CD8-positive, alpha-beta memory T cell (primary cell): Measurements from ENCODE around the gene PLAA. TPM values are rescaled to one million over a fixed set of nuclear protein-coding genes. Genes with fewer than 3 reads are reported as not detected.
A peak's percentile ranks its signal among the peaks of the same experiment; 100 is the strongest.

ENCODE experiments used
- CTCF ChIA-PET: fragments of 350-600 bp; sonication (Branson Sonifier 250); formaldehyde crosslinking; loops from one replicate; lab custom pipeline; 2021; ENCODE audit warnings: antibody characterized with exemption; lab: Charles Lee
- POLR2A ChIA-PET: fragments of 350-600 bp; sonication (Branson Sonifier 250); formaldehyde crosslinking; loops from one replicate; lab custom pipeline; 2021; ENCODE audit warnings: antibody characterized with exemption; lab: Charles Lee
- DNase-seq, 5 donors: peaks; one replicate each; pipeline versions ENCODE4 v3.0.0 to v3.0.0-alpha.2; 2020 to 2022; ENCODE audit warnings: mixed read lengths in 1 of 5
- H3K27ac ChIP-seq: one replicate; pipeline ENCODE4 v1.7.0; 2013; ENCODE audit warnings: low read depth, mild to moderate bottlenecking, low read length, moderate library complexity
- H3K27me3 ChIP-seq: 2 replicates; pipeline ENCODE4 v1.7.0; 2013; ENCODE audit warnings: low read length, mild to moderate bottlenecking; ENCODE audit not compliant: insufficient read depth, poor library complexity, severe bottlenecking
- H3K36me3 ChIP-seq: 2 replicates; pipeline ENCODE4 v1.7.0; 2013; ENCODE audit warnings: mild to moderate bottlenecking, low read length, moderate library complexity; ENCODE audit not compliant: insufficient read depth
- H3K4me1 ChIP-seq: 2 replicates; pipeline ENCODE4 v1.7.0; 2013; ENCODE audit warnings: mild to moderate bottlenecking, low read length, moderate library complexity; ENCODE audit not compliant: insufficient read depth
- H3K4me3 ChIP-seq: 2 replicates; pipeline ENCODE4 v1.7.0; 2013; ENCODE audit warnings: mild to moderate bottlenecking, low read length
- H3K9me3 ChIP-seq: 2 replicates; pipeline ENCODE4 v1.7.0; 2013; ENCODE audit warnings: mild to moderate bottlenecking, low read length
- H3K27ac Mint-ChIP-seq, 8 donors: one replicate each; pipeline ENCODE4 v1.8.0; 2020 to 2021; ENCODE audit warnings: mixed read lengths in 8 of 8, mild to moderate bottlenecking in 6 of 8, inconsistent platforms in 3 of 8, moderate library complexity in 3 of 8
- H3K27me3 Mint-ChIP-seq, 2 donors: one replicate each; pipeline ENCODE4 v1.8.0; 2020 to 2021; ENCODE audit warnings: mixed read lengths in 2 of 2, mild to moderate bottlenecking in 1 of 2, moderate library complexity in 1 of 2
- H3K36me3 Mint-ChIP-seq, 3 donors: one replicate each; pipeline ENCODE4 v1.8.0; 2020 to 2021; ENCODE audit warnings: mixed read lengths in 3 of 3, inconsistent platforms in 1 of 3, mild to moderate bottlenecking in 1 of 3
- H3K4me1 Mint-ChIP-seq, 3 donors: one replicate each; pipeline ENCODE4 v1.8.0; 2020 to 2021; ENCODE audit warnings: mixed read lengths in 3 of 3, inconsistent platforms in 1 of 3, mild to moderate bottlenecking in 1 of 3
- H3K4me3 Mint-ChIP-seq, 7 donors: one replicate each; pipeline ENCODE4 v1.8.0; 2020 to 2021; ENCODE audit warnings: mixed read lengths in 7 of 7, mild to moderate bottlenecking in 6 of 7, moderate library complexity in 4 of 7, inconsistent platforms in 2 of 7
- H3K9me3 Mint-ChIP-seq, 5 donors: one replicate each; pipeline ENCODE4 v1.8.0; 2020 to 2022; ENCODE audit warnings: mixed read lengths in 5 of 5, mild to moderate bottlenecking in 3 of 5, moderate library complexity in 2 of 5, inconsistent platforms in 1 of 5
- polyA plus RNA-seq: library from polyadenylated mRNA; unstranded; fragments of 300-500 nt; fragmentation: Illumina TruSeq; gene quantifications from one replicate; pipeline ENCODE4 v1.2.3, GENCODE V29; 2021
- total RNA-seq, 2 experiments: library from RNA; stranded (reverse); gene quantifications; one replicate each; pipeline ENCODE4 v1.2.3, GENCODE V29; 2021

The PLAA gene
- total and polyA plus RNA-seq, 3 experiments from 2014 or later: 18.7 to 41.8 (median 39.2) TPM

DNA sequence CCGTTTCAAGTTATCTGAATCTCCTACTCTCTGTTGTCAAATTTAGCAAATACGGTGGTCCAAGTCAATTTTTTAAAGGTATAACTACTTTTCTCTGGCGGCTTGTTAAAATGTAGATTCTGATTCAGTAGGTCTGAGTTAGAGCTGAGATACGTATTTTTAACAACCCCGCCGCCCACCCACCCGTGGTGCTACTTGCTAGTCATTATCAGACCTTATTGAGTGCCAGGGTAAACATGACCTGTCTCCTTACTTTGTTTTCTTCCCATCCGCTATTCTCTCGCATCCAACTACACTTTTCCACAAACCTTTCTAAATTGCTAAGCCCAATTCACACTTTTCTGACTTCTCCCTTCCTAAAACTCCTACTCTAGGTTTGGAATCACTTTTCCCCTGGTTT is 694 bp upstream of the PLAA start:
- POLR2A ChIA-PET: interaction anchor here (1.0 to 1.8 kb wide), 4 partner anchors 8 to 626 kb away, joined by 3 to 11 read pairs (median 7); partner anchors contain the start of genes C9orf72, CAAP1 and IFT74

DNA sequence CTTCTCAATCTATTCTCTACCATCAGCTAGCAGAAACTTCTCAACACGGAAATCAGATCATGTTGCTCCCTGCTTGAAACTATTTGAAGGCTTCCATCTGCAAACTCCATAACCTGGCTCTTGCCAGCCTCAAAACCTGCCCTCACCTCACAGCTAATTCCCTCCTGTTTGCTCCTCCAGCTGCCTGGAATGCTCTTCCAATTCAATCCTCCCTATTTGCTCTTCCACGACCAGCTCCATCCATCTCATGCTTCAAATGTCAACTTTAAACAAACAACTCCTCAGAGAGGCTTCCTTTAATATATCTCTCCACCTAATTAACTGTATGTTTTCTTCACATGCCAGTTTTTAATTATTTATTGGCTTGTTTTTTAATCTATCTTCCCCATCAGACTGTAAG is 1.5 kb downstream of the PLAA start:
- POLR2A ChIA-PET: interaction anchor here (0.6 kb wide), 1 partner anchor 53 kb away, joined by 3 read pairs; no protein-coding TSS in a partner anchor
- peaks cover 1 to 8% of the 10 kb centered on the region in 2 donors for H3K27me3 Mint-ChIP-seq
- Histone ChIP-seq H3K4me1 (peaks cover 34% of the 10 kb centered on the region), H3K27me3 (no peaks in the 10 kb centered on the region), H3K36me3 (no peaks in the 10 kb centered on the region), H3K4me3 (peak overlapping the region; percentile 83), H3K27ac (no peak overlapping the region), H3K9me3 (no peaks in the 10 kb centered on the region)
- CTCF ChIA-PET: interaction anchor here (0.9 kb wide), 1 partner anchor 11 kb away, joined by 3 read pairs; the partner anchor contains the start of gene IFT74
- peaks cover 0 to 16% (median 3%) of the 10 kb centered on the region in 3 donors for H3K36me3 Mint-ChIP-seq
- DNase-seq: no peak
- peak overlapping the region; percentile 97 to 100 (median 100) for H3K27ac Mint-ChIP-seq
- H3K4me3 Mint-ChIP-seq: peak overlapping the region; percentile 93 to 99 (median 95)
- no peaks in the 10 kb centered on the region for H3K9me3 Mint-ChIP-seq
- peaks cover 57 to 72% (median 72%) of the 10 kb centered on the region in 3 donors for H3K4me1 Mint-ChIP-seq

More for the DNA sequence above, 694 bp upstream of the PLAA start:
- Mint-ChIP-seq H3K27me3 (peaks cover 1 to 10% of the 10 kb centered on the region in 2 donors), H3K9me3 (no peaks in the 10 kb centered on the region), H3K36me3 (peaks cover 0 to 14% (median 0%) of the 10 kb centered on the region in 3 donors), H3K4me1 (peaks cover 38 to 52% (median 51%) of the 10 kb centered on the region in 3 donors), H3K27ac (peak overlapping the region; percentile 97 to 100 (median 100)), H3K4me3 (peak overlapping the region; percentile 93 to 99 (median 95))
- H3K9me3 ChIP-seq: no peaks in the 10 kb centered on the region
- no peaks in the 10 kb centered on the region for H3K36me3 ChIP-seq
- H3K27ac ChIP-seq: peak overlapping the region; percentile 93
- no peak for DNase-seq
- H3K4me1 ChIP-seq: peaks cover 34% of the 10 kb centered on the region
- CTCF ChIA-PET: interaction anchor here (1.4 to 1.7 kb wide), 2 partner anchors 9 to 56 kb away, joined by 5 to 10 read pairs; partner anchors contain the start of genes CAAP1 and IFT74
- no peaks in the 10 kb centered on the region for H3K27me3 ChIP-seq
- peak overlapping the region; percentile 83 for H3K4me3 ChIP-seq

DNA sequence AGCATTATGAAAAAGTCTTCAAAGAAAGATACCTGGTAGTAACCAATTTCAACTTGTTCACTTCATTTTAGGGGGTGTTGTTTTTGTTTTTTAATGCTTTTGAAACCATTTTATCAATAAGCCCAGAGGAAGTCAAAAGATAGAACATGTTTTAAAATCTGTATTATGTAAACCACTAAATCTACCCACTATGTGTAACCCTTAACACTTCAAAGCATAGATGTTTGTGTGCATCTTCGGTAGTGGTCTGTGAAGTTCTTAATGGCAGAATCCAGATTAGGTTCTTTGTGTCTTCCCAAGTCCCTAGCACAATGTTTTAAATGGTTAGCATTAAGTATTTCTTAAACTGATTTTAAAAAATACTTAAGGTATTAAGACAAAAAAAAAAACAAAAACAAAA is 6.3 kb downstream of the PLAA start:
- peak overlapping the region; percentile 4 to 80 (median 64) for H3K27ac Mint-ChIP-seq
- ChIA-PET CTCF (no interaction called here), POLR2A (no interaction called here)
- no peaks in the 10 kb centered on the region for H3K27me3 ChIP-seq
- H3K36me3 ChIP-seq: no peaks in the 10 kb centered on the region
- peak overlapping the region in 6 of 7 donors; percentile 6 to 52 (median 18) for H3K4me3 Mint-ChIP-seq
- H3K9me3 ChIP-seq: no peaks in the 10 kb centered on the region
- DNase-seq: no peak
- H3K9me3 Mint-ChIP-seq: peaks cover 4 to 10% (median 9%) of the 10 kb centered on the region in 5 donors
- no peak overlapping the region for H3K4me3 ChIP-seq
- H3K36me3 Mint-ChIP-seq: peaks cover 11 to 18% (median 17%) of the 10 kb centered on the region in 3 donors
- no peaks in the 10 kb centered on the region for H3K27me3 Mint-ChIP-seq
- H3K27ac ChIP-seq: no peak overlapping the region
- H3K4me1 ChIP-seq: peaks cover 27% of the 10 kb centered on the region
- peaks cover 73 to 95% (median 91%) of the 10 kb centered on the region in 3 donors for H3K4me1 Mint-ChIP-seq

DNA sequence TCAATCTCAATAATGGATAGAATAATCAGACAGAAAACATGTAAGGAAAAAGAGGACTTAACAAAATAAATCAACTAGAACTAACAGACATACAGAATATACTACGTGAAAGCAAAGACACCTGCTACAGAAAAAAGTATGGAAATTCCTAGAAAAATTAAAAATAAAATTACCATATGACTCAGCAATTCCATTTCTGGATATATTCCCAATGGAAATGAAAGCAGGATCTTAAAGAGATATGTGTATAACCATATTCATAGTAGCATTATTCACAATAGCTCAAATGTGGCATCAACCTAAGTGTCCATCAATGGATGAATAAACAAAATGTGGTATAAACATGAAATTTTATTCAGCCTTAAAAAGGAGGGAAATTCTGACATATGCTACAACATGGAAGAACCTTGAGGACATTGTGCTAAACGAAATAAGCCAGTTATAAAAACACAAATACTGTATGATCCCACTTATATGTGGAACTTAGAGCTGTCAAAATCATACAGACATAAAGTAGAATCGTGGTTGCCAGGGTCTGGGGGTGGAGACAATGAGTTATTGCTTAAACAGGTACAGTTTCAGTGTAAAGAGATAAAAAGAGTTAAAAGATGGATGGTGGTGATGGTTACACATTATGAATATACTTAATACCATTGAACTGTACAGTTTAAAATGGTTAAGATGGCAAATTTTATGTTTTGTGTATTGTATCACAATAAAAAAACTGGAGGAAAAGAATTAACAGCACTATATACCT is 6.9 kb downstream of the PLAA start:
- Mint-ChIP-seq H3K9me3 (peaks cover 4 to 10% (median 9%) of the 10 kb centered on the region in 5 donors), H3K4me3 (peak overlapping the region in 6 of 7 donors; percentile 4 to 52 (median 10)), H3K36me3 (peaks cover 11 to 18% (median 17%) of the 10 kb centered on the region in 3 donors), H3K27me3 (no peaks in the 10 kb centered on the region), H3K27ac (peak overlapping the region; percentile 4 to 80 (median 64)), H3K4me1 (peaks cover 72 to 95% (median 91%) of the 10 kb centered on the region in 3 donors)
- no peak for DNase-seq
- no peak overlapping the region for H3K4me3 ChIP-seq
- peaks cover 21% of the 10 kb centered on the region for H3K4me1 ChIP-seq
- CTCF ChIA-PET: no interaction called here
- no peaks in the 10 kb centered on the region for H3K36me3 ChIP-seq
- no peak overlapping the region for H3K27ac ChIP-seq
- no peaks in the 10 kb centered on the region for H3K9me3 ChIP-seq
- POLR2A ChIA-PET: no interaction called here
- H3K27me3 ChIP-seq: no peaks in the 10 kb centered on the region

DNA sequence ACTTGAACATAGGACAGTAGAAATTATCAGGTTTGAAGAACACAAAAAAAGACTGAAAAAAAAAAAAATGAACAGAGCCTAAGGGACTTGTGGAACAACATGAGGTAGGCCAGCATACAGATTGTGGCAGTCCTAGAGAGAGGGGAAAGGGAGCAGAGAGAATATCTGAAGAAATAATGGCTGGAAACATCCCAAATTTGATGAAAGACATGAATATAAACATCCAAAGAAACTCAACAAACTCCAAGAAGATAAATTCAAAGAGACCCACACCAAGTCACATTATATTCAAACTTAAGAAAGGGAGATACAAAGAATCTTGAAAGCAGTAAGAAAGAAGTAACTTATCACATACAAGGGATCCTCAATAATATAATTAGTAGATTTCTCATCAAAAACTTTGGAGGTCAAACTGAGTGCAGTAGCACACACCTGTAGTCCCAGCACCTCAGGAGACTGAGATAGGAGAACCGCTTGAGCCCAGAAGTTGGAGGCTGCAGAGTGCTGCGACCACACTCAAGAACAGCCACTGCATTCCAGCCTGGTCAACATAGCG is 9.1 kb downstream of the PLAA start:
- Histone ChIP-seq H3K27me3 (no peaks in the 10 kb centered on the region), H3K4me3 (no peak overlapping the region), H3K9me3 (no peaks in the 10 kb centered on the region), H3K4me1 (peaks cover 7% of the 10 kb centered on the region), H3K36me3 (no peaks in the 10 kb centered on the region), H3K27ac (no peak overlapping the region)
- peaks cover 12 to 25% (median 17%) of the 10 kb centered on the region in 3 donors for H3K36me3 Mint-ChIP-seq
- H3K27ac Mint-ChIP-seq: peak overlapping the region in 1 of 8 donors; percentile 35
- H3K4me1 Mint-ChIP-seq: peaks cover 55 to 79% (median 76%) of the 10 kb centered on the region in 3 donors
- CTCF ChIA-PET: no interaction called here
- POLR2A ChIA-PET: no interaction called here
- peaks cover 4 to 10% (median 9%) of the 10 kb centered on the region in 5 donors for H3K9me3 Mint-ChIP-seq
- no peak for DNase-seq
- no peaks in the 10 kb centered on the region for H3K27me3 Mint-ChIP-seq
- H3K4me3 Mint-ChIP-seq: peak overlapping the region in 1 of 7 donors; percentile 37

DNA sequence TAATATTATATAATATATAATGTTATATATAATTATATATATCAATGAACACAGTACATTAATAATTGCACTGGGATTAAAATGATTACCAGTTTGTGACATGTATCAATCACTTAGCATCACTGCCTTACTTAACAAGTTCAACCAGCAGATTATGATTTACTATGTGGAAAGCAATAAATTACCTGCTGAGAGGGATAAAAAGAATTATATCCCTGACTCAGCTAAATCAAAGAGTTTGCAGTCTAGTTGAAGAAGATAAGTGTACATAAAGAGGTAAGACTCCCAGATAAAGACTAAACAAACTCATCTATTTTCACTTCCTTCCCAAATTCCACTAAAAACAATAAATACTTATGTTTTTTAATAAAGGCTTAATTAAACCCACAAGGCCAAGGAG is 11.2 kb downstream of the PLAA start:
- H3K4me1 Mint-ChIP-seq: peaks cover 42 to 61% (median 60%) of the 10 kb centered on the region in 3 donors
- H3K4me3 Mint-ChIP-seq: no peak overlapping the region
- no peaks in the 10 kb centered on the region for H3K27me3 Mint-ChIP-seq
- DNase-seq: no peak
- H3K27ac ChIP-seq: no peak overlapping the region
- H3K36me3 Mint-ChIP-seq: peaks cover 12 to 39% (median 18%) of the 10 kb centered on the region in 3 donors
- CTCF ChIA-PET: no interaction called here
- H3K4me1 ChIP-seq: peaks cover 7% of the 10 kb centered on the region
- POLR2A ChIA-PET: interaction anchor here (0.6 kb wide), 1 partner anchor 20 kb away, joined by 14 read pairs; no protein-coding TSS in a partner anchor
- no peaks in the 10 kb centered on the region for H3K27me3 ChIP-seq
- peaks cover 4 to 10% (median 9%) of the 10 kb centered on the region in 5 donors for H3K9me3 Mint-ChIP-seq
- H3K27ac Mint-ChIP-seq: no peak overlapping the region
- peaks cover 4% of the 10 kb centered on the region for H3K36me3 ChIP-seq
- H3K4me3 ChIP-seq: no peak overlapping the region
- H3K9me3 ChIP-seq: no peaks in the 10 kb centered on the region

DNA sequence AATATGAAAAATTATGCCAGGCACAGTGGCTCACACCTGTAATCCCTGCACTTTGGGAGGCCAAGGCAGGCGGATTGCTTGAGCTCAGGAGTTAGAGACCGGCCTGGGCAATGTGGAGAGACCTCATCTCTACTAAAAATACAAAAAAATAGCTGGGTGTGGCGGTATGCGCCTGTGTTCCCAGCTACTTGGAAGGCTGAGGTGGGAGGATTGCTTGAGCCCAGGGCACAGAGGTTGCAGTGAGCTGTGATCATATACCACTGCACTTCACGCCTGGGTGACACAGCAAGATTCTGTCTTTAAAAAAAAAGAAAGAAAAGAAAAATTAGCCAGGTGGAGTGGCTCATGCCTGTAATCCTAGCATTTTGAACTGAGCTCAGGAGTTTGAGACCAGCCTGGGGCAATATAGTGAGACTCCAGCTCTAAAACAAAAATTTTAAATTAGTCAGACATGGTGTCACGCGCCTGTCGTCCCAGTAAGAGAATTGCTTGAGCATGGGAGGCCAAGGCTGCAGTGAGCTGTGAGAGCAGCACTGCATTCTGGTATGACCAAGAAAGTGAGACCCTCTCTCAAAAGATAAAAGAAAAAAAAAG is 18.0 kb downstream of the PLAA start:
- H3K36me3 ChIP-seq: peaks cover 28% of the 10 kb centered on the region
- peaks cover 0 to 6% (median 5%) of the 10 kb centered on the region in 3 donors for H3K4me1 Mint-ChIP-seq
- no peak overlapping the region for H3K4me3 Mint-ChIP-seq
- H3K9me3 ChIP-seq: no peaks in the 10 kb centered on the region
- H3K27ac Mint-ChIP-seq: no peak overlapping the region
- no peaks in the 10 kb centered on the region for H3K4me1 ChIP-seq
- no peak overlapping the region for H3K27ac ChIP-seq
- DNase-seq: no peak
- H3K27me3 Mint-ChIP-seq: no peaks in the 10 kb centered on the region
- no peaks in the 10 kb centered on the region for H3K9me3 Mint-ChIP-seq
- no peaks in the 10 kb centered on the region for H3K27me3 ChIP-seq
- CTCF ChIA-PET: interaction anchor here (1.2 to 1.5 kb wide), 3 partner anchors 14 to 42 kb away, joined by 3 read pairs; no protein-coding TSS in a partner anchor
- H3K4me3 ChIP-seq: no peak overlapping the region
- H3K36me3 Mint-ChIP-seq: peaks cover 21 to 76% (median 23%) of the 10 kb centered on the region in 3 donors
- POLR2A ChIA-PET: no interaction called here
